HG02970 (cell line): ENCODE results near the gene ESYT1.
"Not testable (repeated sequence)": the region's sequence is repeated elsewhere in the genome, so short reads cannot be mapped to it uniquely, and the experiment has no call there.

Experiments
- ATAC-seq: cut with Tn5 transposase; IDR thresholded peaks from one replicate; pipeline ENCODE4 v1.9.1; 2021; ENCODE audit warnings: mild to moderate bottlenecking, moderate library complexity, moderate number of reproducible peaks; ENCODE audit not compliant: unreplicated experiment, low FRiP score

Gene ESYT1

GRCh38 chr12:56104109-56104814 is 23.8 kb upstream of the ESYT1 start, which contains the start of gene PA2G4:
Gene PA2G4 (plus strand): TSS chr12:56104559. CDS start chr12:56104738, 179 bp downstream.
- peak; percentile 91 for ATAC-seq

- ATAC-seq, result peak; percentile 4
These were observed 23.1 kb upstream of the ESYT1 start for GRCh38 chr12:56104815-56105608.

GRCh38 chr12:56105609-56105902 is 22.5 kb upstream of the ESYT1 start:
- ATAC-seq, result no peak

DNA sequence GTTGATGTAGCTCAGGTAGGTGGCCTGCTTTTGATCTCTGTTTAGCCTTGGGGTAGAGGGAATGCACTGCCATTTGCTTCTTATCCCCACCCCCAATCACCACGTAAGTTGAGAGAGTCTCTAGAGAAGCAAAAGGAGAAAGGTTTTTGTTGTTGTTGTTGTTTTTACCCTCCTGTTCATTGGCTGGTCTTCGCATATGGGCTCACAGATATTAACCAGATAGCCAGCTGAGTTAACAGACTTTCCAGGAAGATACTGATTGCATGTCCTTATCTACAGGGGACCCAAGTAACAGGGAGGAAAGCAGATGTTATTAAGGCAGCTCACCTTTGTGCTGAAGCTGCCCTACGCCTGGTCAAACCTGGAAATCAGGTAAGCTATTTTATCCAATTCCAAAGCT is 20.8 kb upstream of the ESYT1 start:
- ATAC-seq, result no peak

DNA sequence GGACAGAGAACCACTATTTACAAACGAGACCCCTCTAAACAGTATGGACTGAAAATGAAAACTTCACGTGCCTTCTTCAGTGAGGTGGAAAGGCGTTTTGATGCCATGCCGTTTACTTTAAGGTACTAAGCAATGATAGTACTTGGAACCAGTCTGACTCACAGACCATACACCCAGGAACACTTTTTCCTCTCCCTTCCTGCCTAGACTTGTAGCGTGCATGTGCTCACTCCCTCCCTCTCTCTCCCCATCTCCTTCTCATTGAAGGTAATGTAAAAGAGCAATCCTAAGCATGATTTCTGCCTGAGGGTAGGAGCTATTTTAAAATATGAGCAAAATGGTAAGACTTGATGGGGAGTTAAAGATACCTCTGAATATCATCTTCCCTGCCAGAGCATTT is 17.5 kb upstream of the ESYT1 start:
- ATAC-seq, result no peak

GRCh38 chr12:56114084-56114483 is 14.0 kb upstream of the ESYT1 start:
- no peak for ATAC-seq

DNA sequence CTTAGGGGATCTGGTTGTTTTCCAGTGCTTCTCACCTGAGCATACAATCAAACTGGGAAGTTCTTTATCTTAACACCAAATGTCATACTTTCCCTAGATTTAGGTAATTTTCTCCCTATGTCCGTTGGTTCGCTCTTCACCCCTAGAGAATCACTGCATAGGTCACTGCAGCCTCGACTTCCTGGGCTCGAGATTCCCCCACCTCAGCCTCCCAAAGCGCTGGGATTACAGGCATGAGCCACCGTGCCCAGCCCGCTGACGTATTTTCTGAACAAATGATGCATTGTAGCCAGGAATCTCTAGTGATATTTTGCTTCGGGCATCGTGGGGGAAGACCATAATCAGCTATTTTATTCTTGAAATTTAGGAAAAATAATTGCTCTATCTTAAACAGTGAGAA is 12.7 kb upstream of the ESYT1 start:
- ATAC-seq, result no peak

DNA sequence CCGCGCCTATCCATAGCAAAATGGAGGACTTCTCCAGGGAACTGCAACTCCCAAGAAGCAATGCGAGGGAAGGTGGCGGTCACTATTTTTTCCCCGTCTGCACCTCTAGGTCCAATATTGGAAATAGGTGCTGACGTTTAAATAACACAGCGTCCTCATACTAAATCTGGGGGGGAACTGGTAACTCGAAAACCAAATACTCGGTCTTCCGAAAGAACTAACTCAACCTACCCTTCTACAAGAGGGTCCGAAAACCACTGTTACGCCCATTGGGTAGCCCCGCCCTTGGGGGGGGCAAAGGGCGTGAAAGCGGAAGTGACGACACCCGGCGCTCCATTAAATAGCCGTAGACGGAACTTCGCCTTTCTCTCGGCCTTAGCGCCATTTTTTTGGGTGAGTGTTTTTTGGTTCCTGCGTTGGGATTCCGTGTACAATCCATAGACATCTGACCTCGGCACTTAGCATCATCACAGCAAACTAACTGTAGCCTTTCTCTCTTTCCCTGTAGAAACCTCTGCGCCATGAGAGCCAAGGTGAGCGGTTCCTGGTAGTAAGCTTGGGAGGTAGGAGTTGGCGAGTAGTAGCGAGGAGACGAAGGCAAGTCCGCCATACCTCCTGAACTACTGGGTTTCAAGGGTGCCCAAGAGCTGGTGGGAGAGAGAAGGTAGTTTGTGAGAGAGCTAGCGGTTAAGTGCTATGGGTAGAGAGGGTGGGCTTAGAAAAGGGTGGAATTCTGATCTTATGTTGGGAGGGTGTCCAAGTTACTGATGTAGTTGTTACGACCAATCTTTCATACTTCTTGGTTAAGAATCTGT is 11.6 kb upstream of the ESYT1 start, which contains the start of gene RPL41:
Gene RPL41, plus strand, starts transcription at position 367 of the 815 bp plus-strand sequence.
- ATAC-seq, result peak; percentile 39

- not testable (repeated sequence) for ATAC-seq
These were observed 10.9 kb upstream of the ESYT1 start for GRCh38 chr12:56117082-56117706.

DNA sequence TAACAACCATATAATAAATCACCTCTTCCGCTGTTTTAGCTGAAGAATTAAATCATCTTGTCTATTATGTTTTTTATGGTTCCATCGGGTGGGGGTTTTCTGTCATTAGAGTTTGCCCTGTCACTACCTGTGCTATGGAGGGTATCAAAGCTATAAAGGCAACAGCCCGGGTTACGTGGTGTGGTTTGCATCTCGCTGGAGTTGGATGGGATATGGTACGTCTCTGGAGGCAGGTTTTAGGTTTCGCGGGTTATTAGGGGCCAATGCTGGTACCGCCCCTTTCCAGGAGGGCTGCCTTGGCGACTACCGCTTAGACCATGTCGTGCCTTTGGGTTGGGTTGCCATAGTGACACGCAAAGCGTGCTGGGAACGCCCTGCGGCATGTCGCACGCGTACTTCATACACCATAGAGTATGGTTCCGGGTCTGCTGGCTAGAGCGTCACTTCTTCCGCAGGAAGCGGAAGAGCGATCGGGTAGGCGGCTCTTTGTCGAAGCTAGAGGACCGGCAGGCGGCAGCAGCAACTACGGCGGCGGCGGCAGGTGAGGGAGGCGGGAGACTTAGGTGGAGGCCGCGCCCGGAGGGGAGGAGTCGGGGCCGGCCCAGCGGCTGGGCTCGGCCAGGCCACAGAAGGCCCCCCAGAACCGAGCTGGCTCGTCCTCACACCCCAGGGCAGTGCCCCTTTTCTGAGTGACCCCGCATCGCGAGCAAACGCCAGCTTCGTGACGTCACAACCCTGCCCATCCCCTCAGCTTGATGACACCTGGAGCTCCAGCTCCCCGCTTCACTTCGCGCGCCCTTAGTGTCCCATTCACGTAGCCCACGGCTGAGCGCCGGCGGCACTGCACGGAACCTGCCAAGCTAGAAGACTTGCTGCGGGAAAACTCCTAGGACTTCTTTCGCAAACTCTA is 10.0 kb upstream of the ESYT1 start, which contains the start of gene ZC3H10:
Gene ZC3H10, plus strand, starts transcription at position 489 of the 910 bp plus-strand sequence. CDS start 2,297 bp downstream, outside the sequence.
- ATAC-seq, result peak; percentile 75

DNA sequence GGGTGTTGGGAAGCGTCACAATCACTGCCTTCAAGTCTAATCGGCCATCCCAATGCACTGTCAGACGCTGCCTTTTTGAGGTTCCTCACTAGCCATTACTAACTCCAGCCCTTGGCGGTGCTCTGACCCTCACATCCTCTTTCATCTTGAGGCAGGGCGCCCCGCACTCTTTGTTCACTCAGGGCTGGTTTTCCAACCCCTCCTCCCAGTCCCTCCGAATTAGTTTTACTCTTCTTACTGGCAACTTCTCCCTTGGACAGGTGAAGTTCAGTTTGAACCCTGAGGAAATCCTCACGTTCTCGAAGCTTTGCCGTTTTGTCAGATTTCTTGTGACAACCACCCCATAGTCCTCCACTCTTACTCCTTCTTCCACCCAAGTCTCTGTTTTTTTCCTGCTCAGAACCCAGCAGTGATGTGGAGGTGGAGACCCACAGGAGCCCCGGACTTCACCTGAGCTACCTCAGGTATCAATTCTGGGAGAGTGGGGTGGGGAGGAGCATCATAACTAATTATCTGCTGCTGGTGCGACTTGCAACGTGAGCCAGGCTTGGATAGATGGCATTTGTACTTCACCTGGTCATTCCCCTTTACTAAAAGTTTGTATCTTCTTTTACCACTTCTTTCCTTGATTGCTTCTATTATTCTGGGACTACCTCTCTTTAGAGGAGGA is 9.2 kb upstream of the ESYT1 start:
- ATAC-seq, result peak; percentile 1

DNA sequence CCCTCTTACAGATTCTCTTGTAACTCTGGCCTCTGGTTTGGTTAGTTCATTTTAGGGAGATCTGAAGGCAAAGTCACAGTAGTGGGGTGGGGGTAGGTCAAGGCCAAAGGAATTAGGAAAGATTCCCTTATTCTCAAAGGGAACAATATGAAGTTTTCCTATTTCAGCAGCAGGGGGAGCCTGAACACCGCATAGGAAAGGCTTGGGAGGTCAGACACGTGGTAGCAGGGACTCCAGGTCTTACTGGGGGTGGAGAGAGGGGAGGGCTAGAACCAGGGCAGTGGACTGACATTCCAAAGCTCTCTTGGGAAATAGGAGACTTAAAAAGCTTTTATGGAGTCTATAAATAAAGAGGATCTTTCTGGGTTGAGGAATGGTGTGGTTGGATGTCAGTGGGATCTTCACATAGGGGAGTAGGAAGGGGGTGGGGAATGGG is 8.7 kb upstream of the ESYT1 start:
- ATAC-seq, result no peak

- ATAC-seq, result no peak
These were observed 7.8 kb upstream of the ESYT1 start for GRCh38 chr12:56120158-56120846.

DNA sequence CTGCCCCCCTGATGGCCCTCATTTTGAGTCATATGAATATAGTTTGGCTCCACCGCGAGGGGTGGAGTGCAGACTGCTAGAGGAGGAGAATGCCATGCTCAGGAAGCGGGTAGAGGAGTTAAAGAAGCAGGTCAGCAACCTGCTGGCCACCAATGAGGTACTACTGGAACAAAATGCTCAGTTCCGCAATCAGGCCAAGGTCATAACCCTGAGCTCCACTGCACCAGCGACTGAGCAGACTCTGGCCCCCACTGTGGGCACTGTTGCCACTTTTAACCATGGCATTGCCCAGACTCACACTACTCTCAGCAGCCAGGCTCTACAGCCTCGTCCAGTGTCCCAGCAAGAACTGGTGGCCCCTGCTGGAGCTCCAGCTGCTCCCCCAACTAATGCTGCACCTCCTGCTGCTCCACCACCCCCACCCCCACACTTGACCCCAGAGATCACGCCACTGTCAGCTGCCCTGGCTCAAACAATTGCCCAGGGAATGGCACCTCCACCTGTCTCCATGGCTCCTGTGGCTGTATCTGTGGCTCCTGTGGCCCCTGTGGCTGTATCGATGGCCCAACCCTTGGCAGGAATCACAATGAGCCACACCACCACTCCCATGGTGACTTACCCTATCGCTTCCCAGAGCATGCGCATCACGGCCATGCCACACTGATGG is 6.7 kb upstream of the ESYT1 start:
- no peak for ATAC-seq

- ATAC-seq, result no peak
These were observed 5.4 kb upstream of the ESYT1 start for GRCh38 chr12:56122637-56123036.

DNA sequence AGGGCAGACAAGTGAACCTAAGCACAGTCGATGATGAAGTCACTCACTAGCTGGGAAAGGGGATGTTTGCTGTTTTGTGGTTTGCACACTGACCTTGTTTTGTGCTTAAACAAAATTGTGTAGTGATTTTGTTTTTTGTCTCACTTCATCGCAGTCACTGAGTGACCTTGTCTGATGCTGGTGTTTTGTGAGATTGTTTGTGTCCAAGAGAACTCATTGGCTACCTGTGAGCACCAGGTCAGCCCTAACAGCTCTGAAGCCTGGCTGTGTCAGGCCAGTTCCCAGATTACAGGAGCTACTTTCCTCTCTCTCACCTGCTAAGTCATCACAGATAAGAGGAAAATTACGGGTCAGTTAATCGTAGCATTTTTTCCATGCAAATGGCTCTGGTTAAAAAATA is 3.9 kb upstream of the ESYT1 start:
- ATAC-seq, result no peak

GRCh38 chr12:56126732-56127239 is 1.3 kb upstream of the ESYT1 start:
- ATAC-seq, result no peak

- ATAC-seq, result no peak
These were observed 581 bp upstream of the ESYT1 start for GRCh38 chr12:56127485-56127887.
